Stimulated activated CD8-positive, alpha-beta memory T cell treated with anti-CD3 and anti-CD28 coated beads, Interleukin-7, amount 100 ng/mL, for 1 hour (primary cell): ENCODE data around the gene TGFA.
"Not testable (repeated sequence)": the region's sequence is repeated elsewhere in the genome, so short reads cannot be mapped to it uniquely, and the experiment has no call there.

Source experiments
- DNase-seq, 2 donors: peaks; one replicate each; pipeline ENCODE4 v3.0.0-alpha.2; 2020; ENCODE audit warnings: low read depth in 2 of 2

TGFA gene

GRCh38 chr2:70498054-70498453, 55.6 kb downstream of the TGFA start:
- DNase-seq = no peak

- no peak for DNase-seq
Observed at GRCh38 chr2:70496819-70497218, 56.8 kb downstream of the TGFA start.

GRCh38 chr2:70494293-70494886, 59.2 kb downstream of the TGFA start:
- DNase-seq = no peak

GRCh38 chr2:70490381-70490780, 63.2 kb downstream of the TGFA start:
- no peak for DNase-seq

- DNase-seq = no peak
Observed at GRCh38 chr2:70489165-70489564, 64.5 kb downstream of the TGFA start.

- no peak for DNase-seq
Observed at GRCh38 chr2:70484086-70484485, 69.5 kb downstream of the TGFA start.

- DNase-seq = no peak
Observed at GRCh38 chr2:70482401-70482800, 71.2 kb downstream of the TGFA start.

- no peak for DNase-seq
Observed at GRCh38 chr2:70480468-70480867, 73.2 kb downstream of the TGFA start.

GRCh38 chr2:70479816-70480215, 73.8 kb downstream of the TGFA start:
- no peak for DNase-seq

GRCh38 chr2:70477441-70477844, 76.2 kb downstream of the TGFA start:
- no peak for DNase-seq

- DNase-seq = no peak
Observed at GRCh38 chr2:70475266-70475665, 78.4 kb downstream of the TGFA start.

- no peak for DNase-seq
Observed at GRCh38 chr2:70474256-70474848, 79.3 kb downstream of the TGFA start.

- DNase-seq = no peak
Observed at GRCh38 chr2:70473101-70473722, 80.4 kb downstream of the TGFA start.

- DNase-seq = no peak
Observed at GRCh38 chr2:70472221-70472890, 81.3 kb downstream of the TGFA start.

GRCh38 chr2:70471129-70471528, 82.5 kb downstream of the TGFA start:
- no peak for DNase-seq

- no peak for DNase-seq
Observed at GRCh38 chr2:70469961-70470360, 83.7 kb downstream of the TGFA start.

GRCh38 chr2:70469435-70469834, 84.2 kb downstream of the TGFA start:
- DNase-seq = no peak

GRCh38 chr2:70468878-70469277, 84.7 kb downstream of the TGFA start:
- DNase-seq = no peak

GRCh38 chr2:70467831-70468779, 85.5 kb downstream of the TGFA start:
- no peak for DNase-seq

- no peak for DNase-seq
Observed at GRCh38 chr2:70467237-70467636, 86.4 kb downstream of the TGFA start.

- DNase-seq = not testable (repeated sequence)
Observed at GRCh38 chr2:70466647-70467046, 87.0 kb downstream of the TGFA start.

GRCh38 chr2:70463997-70464396, 89.6 kb downstream of the TGFA start:
- no peak for DNase-seq
